Mesendoderm (in vitro differentiated cells): ENCODE measurements around the gene LHX5.

ENCODE experiments used
- DNase-seq: peaks from one replicate; pipeline ENCODE4 v3.0.0; 2013
- H2AK5ac ChIP-seq: 2 replicates; pipeline ENCODE4 v1.6.1; 2013; ENCODE audit warnings: low read length, inconsistent platforms
- H2BK120ac ChIP-seq: 2 replicates; pipeline ENCODE4 v1.6.1; 2013; ENCODE audit warnings: low read depth, mild to moderate bottlenecking, low read length, moderate library complexity, mixed read lengths
- H2BK15ac ChIP-seq: replicated peaks from 2 replicates; pipeline ENCODE4 v1.6.1; 2013; ENCODE audit warnings: low read depth, mild to moderate bottlenecking, moderate library complexity
- H2BK5ac ChIP-seq: 2 replicates; pipeline ENCODE4 v1.6.1; 2013; ENCODE audit warnings: low read length, inconsistent platforms
- H3K18ac ChIP-seq: 2 replicates; pipeline ENCODE4 v1.6.1; 2013; ENCODE audit warnings: mild to moderate bottlenecking, low read length, mixed read lengths
- H3K23ac ChIP-seq: one replicate; pipeline ENCODE4 v1.6.1; 2013; ENCODE audit warnings: low read length
- H3K27ac ChIP-seq: 2 replicates; pipeline ENCODE4 v1.5.1; 2013; ENCODE audit warnings: low read depth, mild to moderate bottlenecking, inconsistent platforms, low read length, moderate library complexity
- H3K27me3 ChIP-seq: 2 replicates; pipeline ENCODE4 v1.6.1; 2013; ENCODE audit warnings: low read length, control low read depth, mild to moderate bottlenecking, inconsistent platforms; ENCODE audit not compliant: insufficient read depth, poor library complexity
- H3K36me3 ChIP-seq: 2 replicates; pipeline ENCODE4 v1.6.1; 2013; ENCODE audit warnings: low read length, inconsistent platforms; ENCODE audit not compliant: control insufficient read depth, insufficient read depth
- H3K4ac ChIP-seq: one replicate; pipeline ENCODE4 v1.6.1; 2013; ENCODE audit warnings: low read depth, mild to moderate bottlenecking, low read length, moderate library complexity
- H3K4me1 ChIP-seq: 2 replicates; pipeline ENCODE4 v1.6.1; 2013; ENCODE audit warnings: low read depth, low read length, inconsistent platforms; ENCODE audit not compliant: control insufficient read depth
- H3K4me2 ChIP-seq: 2 replicates; pipeline ENCODE4 v1.6.1; 2013; ENCODE audit warnings: low read length
- H3K4me3 ChIP-seq: 2 replicates; pipeline ENCODE4 v1.5.1; 2013; ENCODE audit warnings: mild to moderate bottlenecking, low read length
- H3K56ac ChIP-seq: one replicate; pipeline ENCODE4 v1.6.1; 2013; ENCODE audit warnings: low read length
- H3K79me1 ChIP-seq: 2 replicates; pipeline ENCODE4 v1.6.1; 2013; ENCODE audit warnings: low read length, inconsistent platforms
- H3K79me2 ChIP-seq: 2 replicates; pipeline ENCODE4 v1.6.1; 2013; ENCODE audit warnings: mild to moderate bottlenecking, low read length; ENCODE audit not compliant: control insufficient read depth, insufficient read depth
- H3K9ac ChIP-seq: 2 replicates; pipeline ENCODE4 v1.6.1; 2013; ENCODE audit warnings: low read length, inconsistent platforms
- H4K5ac ChIP-seq: one replicate; pipeline ENCODE4 v1.6.1; 2013; ENCODE audit warnings: low read length
- H4K8ac ChIP-seq: one replicate; pipeline ENCODE4 v1.6.1; 2013; ENCODE audit warnings: low read depth, mild to moderate bottlenecking, control low read depth, low read length, moderate library complexity
- WGBS: extraction: QIAGEN DNeasy Blood & Tissue Kit; methylation state at CpG from one replicate; pipeline ENCODE4 v1.1.7; 2013; ENCODE audit warnings: low lambda C conversion rate, missing lambda C conversion rate; ENCODE audit not compliant: insufficient coverage; ENCODE audit errors: extremely low coverage; 5-methylcytosine and 5-hydroxymethylcytosine counted together

LHX5 gene

DNA sequence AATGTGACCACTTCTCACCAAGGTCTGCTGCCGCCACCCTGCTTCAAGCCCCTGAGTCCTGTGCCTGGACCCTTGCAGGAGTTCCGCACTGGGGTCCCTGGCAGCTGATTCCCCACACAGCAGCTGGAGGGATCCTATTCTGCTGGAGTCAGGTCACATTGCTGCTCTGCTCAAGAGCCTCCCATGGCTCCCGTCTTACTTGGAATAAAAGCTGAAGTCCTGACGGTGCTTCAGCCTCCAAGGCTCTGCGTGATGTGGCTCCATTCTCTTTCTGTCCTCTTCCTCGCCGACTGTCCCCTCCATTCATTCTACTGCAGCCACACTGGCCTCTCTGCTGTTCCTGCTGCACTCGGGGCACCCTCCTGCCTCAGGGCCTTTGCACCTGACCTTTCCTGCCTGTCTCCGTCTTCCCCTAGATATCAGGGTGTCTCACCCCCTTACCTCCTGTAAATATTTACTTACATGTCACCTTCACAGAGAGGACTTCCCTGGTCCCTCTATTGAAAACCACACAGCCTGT lies 57.1 kb downstream of the LHX5 start:
- Histone ChIP-seq H3K56ac (no peak overlapping the region), H3K23ac (no peak overlapping the region), H2BK15ac (no peak overlapping the region), H3K4ac (no peak overlapping the region), H3K18ac (no peak overlapping the region), H4K5ac (no peak overlapping the region), H3K4me1 (no peaks in the 10 kb centered on the region), H3K4me2 (no peak overlapping the region), H4K8ac (no peak overlapping the region), H3K79me1 (no peaks in the 10 kb centered on the region), H3K9ac (no peak overlapping the region), H3K27me3 (no peaks in the 10 kb centered on the region), H3K36me3 (no peaks in the 10 kb centered on the region), H2AK5ac (no peak overlapping the region), H3K4me3 (no peak overlapping the region), H2BK5ac (no peak overlapping the region), H3K79me2 (no peaks in the 10 kb centered on the region), H2BK120ac (no peak overlapping the region), H3K27ac (no peak overlapping the region)
- no CpG with 5 or more reads among the region's 9 CpGs for WGBS
- DNase-seq: no peak

DNA sequence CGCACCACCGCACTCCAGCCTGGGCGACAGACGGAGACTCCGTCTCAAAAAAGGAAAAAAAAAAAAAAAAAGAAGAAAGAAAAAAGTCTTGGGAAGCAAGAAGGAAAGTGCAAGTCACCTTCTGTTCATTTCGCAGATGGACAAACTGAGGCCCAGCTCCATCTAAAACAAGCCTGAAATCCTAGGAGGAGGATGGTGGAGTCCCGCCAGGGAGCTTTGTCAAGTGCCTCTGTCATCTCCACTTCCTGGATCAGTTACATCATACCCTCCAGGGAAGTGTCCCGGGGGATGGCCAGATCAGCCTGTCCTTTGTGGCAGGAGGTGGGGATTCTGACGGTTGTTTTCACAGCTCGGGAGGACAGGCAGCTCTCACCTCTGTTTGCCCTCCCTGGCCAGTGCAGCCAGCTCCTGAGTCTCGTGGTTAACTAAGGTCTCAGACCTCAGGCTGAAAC lies 58.2 kb downstream of the LHX5 start:
- Histone ChIP-seq H2BK15ac (no peak overlapping the region), H3K27ac (no peak overlapping the region), H3K79me1 (no peaks in the 10 kb centered on the region), H3K36me3 (no peaks in the 10 kb centered on the region), H3K4me2 (no peak overlapping the region), H2AK5ac (no peak overlapping the region), H3K56ac (no peak overlapping the region), H3K4ac (no peak overlapping the region), H2BK120ac (no peak overlapping the region), H3K18ac (no peak overlapping the region), H3K4me3 (no peak overlapping the region), H3K79me2 (no peaks in the 10 kb centered on the region), H3K9ac (no peak overlapping the region), H4K5ac (no peak overlapping the region), H4K8ac (no peak overlapping the region), H3K4me1 (no peaks in the 10 kb centered on the region), H3K27me3 (no peaks in the 10 kb centered on the region), H2BK5ac (no peak overlapping the region), H3K23ac (no peak overlapping the region)
- DNase-seq: peak; percentile 69
- no CpG with 5 or more reads among the region's 11 CpGs for WGBS
